IMR-90 (cell line): Measurements from ENCODE around the gene KCNIP3. TPM values are rescaled to one million over a fixed set of nuclear protein-coding genes. Genes with fewer than 3 reads are reported as not detected.
"Not testable (repeated sequence)": the region's sequence is repeated elsewhere in the genome, so short reads cannot be mapped to it uniquely, and the experiment has no call there.

ENCODE experiments used
- ATAC-seq: fragments of 200-7000 bp; cut with Tn5 transposase; 2 replicates; pipeline ENCODE4 v1.9.1; 2020; ENCODE audit warnings: low read depth, mild to moderate bottlenecking, moderate library complexity
- BruUV-seq: library from RNA; stranded (reverse); fragments of 400-500 nt; replicated peaks from 2 replicates; lab custom pipeline; 2021; lab: Mats Ljungman, UMichigan
- CTCF ChIA-PET: fragments of 300-600 bp; formaldehyde crosslinking; extraction: SDS; loops from one replicate; lab custom pipeline; 2021; ENCODE audit warnings: antibody characterized with exemption; lab: Yijun Ruan, JAX
- POLR2A ChIA-PET: fragments of 300-600 bp; sonication (Branson Sonifier 250); formaldehyde crosslinking; loops from one replicate; lab custom pipeline; 2022; ENCODE audit warnings: antibody characterized with exemption; ENCODE audit not compliant: unreplicated experiment; lab: Charles Lee
- DNase-seq: peaks from one replicate; pipeline ENCODE4 v3.0.0; 2013
- H2AFZ ChIP-seq: replicated peaks from 2 replicates; pipeline ENCODE3; 2013; ENCODE audit warnings: low read length, mild to moderate bottlenecking; ENCODE audit not compliant: poor library complexity
- H2AK5ac ChIP-seq: 2 replicates; pipeline ENCODE4 v1.6.1; 2013; ENCODE audit warnings: low read depth, low read length, inconsistent platforms
- H2AK9ac ChIP-seq: replicated peaks from 2 replicates; pipeline ENCODE3; 2013; ENCODE audit warnings: mild to moderate bottlenecking, low read depth, low read length, moderate library complexity; ENCODE audit not compliant: poor library complexity
- H2BK120ac ChIP-seq: 2 replicates; pipeline ENCODE4 v1.6.1; 2013; ENCODE audit warnings: low read depth, low read length, inconsistent platforms
- H2BK15ac ChIP-seq: 3 replicates; pipeline ENCODE4 v1.6.1; 2013; ENCODE audit warnings: low read depth, low read length, inconsistent platforms
- H2BK20ac ChIP-seq: 2 replicates; pipeline ENCODE4 v1.6.1; 2013; ENCODE audit warnings: low read depth, mild to moderate bottlenecking, inconsistent platforms, low read length, moderate library complexity
- H2BK5ac ChIP-seq: 2 replicates; pipeline ENCODE4 v1.6.1; 2013; ENCODE audit warnings: mild to moderate bottlenecking, low read depth, low read length, inconsistent platforms; ENCODE audit not compliant: poor library complexity, severe bottlenecking
- H3K14ac ChIP-seq: replicated peaks from 2 replicates; pipeline ENCODE4 v1.6.1; 2013; ENCODE audit warnings: low read depth, low read length, inconsistent platforms
- H3K18ac ChIP-seq: 2 replicates; pipeline ENCODE4 v1.6.1; 2013; ENCODE audit warnings: low read depth, low read length, control low read depth
- H3K23ac ChIP-seq: 2 replicates; pipeline ENCODE4 v1.6.1; 2013; ENCODE audit warnings: low read depth, low read length, inconsistent platforms
- H3K27ac ChIP-seq: 2 replicates; pipeline ENCODE4 v1.5.1; 2013; ENCODE audit warnings: mild to moderate bottlenecking, control low read depth, low read length; ENCODE audit not compliant: insufficient read depth
- H3K27me3 ChIP-seq: 2 replicates; pipeline ENCODE4 v1.6.1; 2013; ENCODE audit warnings: low read length; ENCODE audit not compliant: control insufficient read depth, insufficient read depth
- H3K36me3 ChIP-seq: 2 replicates; pipeline ENCODE4 v1.6.1; 2013; ENCODE audit warnings: low read length, mixed read lengths; ENCODE audit not compliant: control insufficient read depth, insufficient read depth
- H3K4ac ChIP-seq: 2 replicates; pipeline ENCODE4 v1.6.1; 2013; ENCODE audit warnings: low read depth, low read length, inconsistent platforms
- H3K4me1 ChIP-seq: 2 replicates; pipeline ENCODE4 v1.6.1; 2013; ENCODE audit warnings: low read length, mixed read lengths; ENCODE audit not compliant: control insufficient read depth, insufficient read depth
- H3K4me2 ChIP-seq: 2 replicates; pipeline ENCODE4 v1.6.1; 2013; ENCODE audit warnings: low read depth, mild to moderate bottlenecking, control low read depth, low read length, moderate library complexity
- H3K4me3 ChIP-seq: 2 replicates; pipeline ENCODE4 v1.5.1; 2013; ENCODE audit warnings: low read depth, mild to moderate bottlenecking, control low read depth, low read length, moderate library complexity; ENCODE audit not compliant: insufficient read depth
- H3K56ac ChIP-seq: 2 replicates; pipeline ENCODE4 v1.6.1; 2013; ENCODE audit warnings: low read length, inconsistent platforms; ENCODE audit not compliant: insufficient read depth; ENCODE audit errors: extremely low read depth
- H3K79me1 ChIP-seq, 2 experiments: 2 replicates each; pipeline ENCODE4 v1.6.1; 2013; ENCODE audit warnings: low read length in 2 of 2, inconsistent platforms in 1 of 2, low read depth in 1 of 2
- H3K9ac ChIP-seq: 2 replicates; pipeline ENCODE4 v1.6.1; 2013; ENCODE audit warnings: low read depth, low read length, control low read depth
- H3K9me1 ChIP-seq: 2 replicates; pipeline ENCODE4 v1.6.1; 2013; ENCODE audit warnings: low read length, inconsistent platforms; ENCODE audit not compliant: insufficient read depth
- H3K9me3 ChIP-seq: 2 replicates; pipeline ENCODE4 v1.6.1; 2013; ENCODE audit warnings: low read length; ENCODE audit not compliant: control insufficient read depth, insufficient read depth
- H4K20me1 ChIP-seq: 2 replicates; pipeline ENCODE4 v1.6.1; 2013; ENCODE audit warnings: low read length, inconsistent platforms; ENCODE audit not compliant: insufficient read depth
- H4K5ac ChIP-seq: 2 replicates; pipeline ENCODE4 v1.6.1; 2013; ENCODE audit warnings: mild to moderate bottlenecking, low read depth, low read length, control low read depth
- H4K8ac ChIP-seq, 2 experiments: 2 replicates each; pipeline ENCODE4 v1.6.1; 2013; ENCODE audit warnings: low read depth in 2 of 2, low read length in 2 of 2, control low read depth in 1 of 2, inconsistent platforms in 1 of 2
- H4K91ac ChIP-seq: 2 replicates; pipeline ENCODE4 v1.6.1; 2013; ENCODE audit warnings: low read depth, low read length, inconsistent platforms; ENCODE audit not compliant: insufficient read depth
- WGBS, 2 experiments: methylation state at CpG; one replicate each; pipeline versions ENCODE4 v1.1.5 to v1.1.7; 2013; ENCODE audit warnings: missing lambda C conversion rate in 2 of 2; ENCODE audit not compliant: insufficient read length in 1 of 2; ENCODE audit errors: extremely low coverage in 2 of 2; 5-methylcytosine and 5-hydroxymethylcytosine counted together
- dilution Hi-C: fragments of 300-500 bp; cut with HindIII; formaldehyde crosslinking; loops from one replicate; pipeline ENCODE4 v1.14.3; 2018; ENCODE audit warnings: low sequenced_read_pairs; ENCODE audit not compliant: unreplicated experiment
- in situ Hi-C: fragments of 300-500 bp; cut with MboI; formaldehyde crosslinking; loops from 3 replicates; pipeline ENCODE4 v1.14.3; 2019; ENCODE audit warnings: low sequenced_read_pairs, inconsistent platforms, mixed read lengths
- intact Hi-C: fragments of 100-400 bp; cut with micrococcal nuclease; formaldehyde crosslinking; loops from 2 replicates; pipeline ENCODE4 v1.10.0; 2022
- polyA plus RNA-seq, 3 experiments: library from polyadenylated mRNA; depleted of rRNA; stranded (reverse); fragments of >200 nt; gene quantifications; 2 replicates each; pipeline ENCODE4 v1.2.3, GENCODE V29; 2012; ENCODE audit warnings: low replicate concordance in 1 of 3
- total RNA-seq: library from RNA; depleted of rRNA; stranded (reverse); fragments of >200 nt; gene quantifications from 2 replicates; pipeline ENCODE4 v1.2.3, GENCODE V29; 2012

Gene KCNIP3
- total and polyA plus RNA-seq, 2 of the 4 experiments (the other 2 are of a cell fraction) = 0.72 to 1.4 TPM

DNA sequence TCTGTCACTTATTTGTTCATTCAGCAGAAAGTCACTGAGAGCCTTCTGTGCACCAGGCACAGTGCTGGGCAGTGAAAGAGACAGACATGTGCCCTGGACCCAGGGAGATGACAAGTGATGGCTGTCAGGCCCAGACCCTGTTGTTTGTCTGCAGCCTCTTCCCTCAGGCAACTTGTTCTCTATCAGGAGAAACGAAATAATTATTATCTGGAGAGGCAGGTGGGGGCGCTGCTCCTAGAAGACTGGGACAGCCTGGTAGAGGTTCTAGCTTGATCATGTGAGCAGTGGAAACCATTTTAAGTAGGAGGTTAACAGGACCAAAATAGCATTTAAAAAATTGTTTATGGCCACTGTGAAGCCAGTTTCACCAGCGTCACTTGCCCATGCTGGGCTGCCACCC lies 107.5 kb downstream of the KCNIP3 start:
- H3K9me3 ChIP-seq, dilution Hi-C loops, H2AK9ac ChIP-seq, H3K9me1 ChIP-seq, H3K9ac ChIP-seq, BruUV-seq, CTCF ChIA-PET, H3K14ac ChIP-seq, H2AFZ ChIP-seq, ATAC-seq, H4K20me1 ChIP-seq, H4K91ac ChIP-seq, POLR2A ChIA-PET, H4K5ac ChIP-seq, H3K36me3 ChIP-seq, H4K8ac ChIP-seq, H2BK20ac ChIP-seq, in situ Hi-C loops, H2BK15ac ChIP-seq, H3K56ac ChIP-seq, H3K27me3 ChIP-seq, intact Hi-C loops, H2BK5ac ChIP-seq, H3K4me1 ChIP-seq, DNase-seq, H2BK120ac ChIP-seq, H2AK5ac ChIP-seq, H3K27ac ChIP-seq, H3K4ac ChIP-seq, H3K4me2 ChIP-seq, H3K18ac ChIP-seq, H3K23ac ChIP-seq, H3K4me3 ChIP-seq: not testable (repeated sequence)
- H3K79me1 ChIP-seq = peaks cover 16 to 26% of the 10 kb centered on the region in 2 experiments
- no CpG with 5 or more reads among the region's 3 CpGs for whole genome bisulfite sequencing, 2 experiments
